ENCODE measurements around the gene DDX11. TPM values are rescaled to one million over a fixed set of nuclear protein-coding genes. Genes with fewer than 3 reads are reported as not detected.
"Not testable (repeated sequence)": the region's sequence is repeated elsewhere in the genome, so short reads cannot be mapped to it uniquely, and the experiment has no call there.

The DDX11 gene
- total RNA-seq, 1 donor from 2014 or later: 31.9 TPM

DNA sequence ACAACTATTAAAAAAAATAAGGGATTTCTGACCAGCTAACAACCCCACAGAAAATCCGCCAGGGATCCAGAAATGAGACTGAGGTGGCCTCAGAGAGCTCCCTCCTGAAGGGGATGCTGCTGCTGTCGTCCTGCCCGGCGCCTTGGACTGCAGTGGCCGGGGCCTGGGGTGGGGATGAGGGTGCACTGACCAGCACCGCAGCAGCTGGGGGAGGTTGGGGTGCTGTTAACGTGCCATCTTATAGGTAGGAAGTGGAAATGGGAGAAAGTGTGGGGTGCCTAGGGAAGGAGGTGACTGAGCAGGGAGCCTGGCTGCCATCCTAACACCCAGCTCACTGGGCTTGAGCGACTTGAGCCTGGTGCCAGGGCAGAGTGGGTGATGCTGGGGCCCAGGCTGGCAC, 32.0 kb downstream of the DDX11 start:
- DNase-seq: no peak
- H3K4me3 Mint-ChIP-seq (ENCODE audit: unreplicated experiment): no peak overlapping the region
- H3K27me3 Mint-ChIP-seq (ENCODE audit: unreplicated experiment): no peaks in the 10 kb centered on the region
- TF ChIP-seq, protein P1, sequence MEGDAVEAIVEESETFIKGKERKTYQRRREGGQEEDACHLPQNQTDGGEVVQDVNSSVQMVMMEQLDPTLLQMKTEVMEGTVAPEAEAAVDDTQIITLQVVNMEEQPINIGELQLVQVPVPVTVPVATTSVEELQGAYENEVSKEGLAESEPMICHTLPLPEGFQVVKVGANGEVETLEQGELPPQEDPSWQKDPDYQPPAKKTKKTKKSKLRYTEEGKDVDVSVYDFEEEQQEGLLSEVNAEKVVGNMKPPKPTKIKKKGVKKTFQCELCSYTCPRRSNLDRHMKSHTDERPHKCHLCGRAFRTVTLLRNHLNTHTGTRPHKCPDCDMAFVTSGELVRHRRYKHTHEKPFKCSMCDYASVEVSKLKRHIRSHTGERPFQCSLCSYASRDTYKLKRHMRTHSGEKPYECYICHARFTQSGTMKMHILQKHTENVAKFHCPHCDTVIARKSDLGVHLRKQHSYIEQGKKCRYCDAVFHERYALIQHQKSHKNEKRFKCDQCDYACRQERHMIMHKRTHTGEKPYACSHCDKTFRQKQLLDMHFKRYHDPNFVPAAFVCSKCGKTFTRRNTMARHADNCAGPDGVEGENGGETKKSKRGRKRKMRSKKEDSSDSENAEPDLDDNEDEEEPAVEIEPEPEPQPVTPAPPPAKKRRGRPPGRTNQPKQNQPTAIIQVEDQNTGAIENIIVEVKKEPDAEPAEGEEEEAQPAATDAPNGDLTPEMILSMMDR (IDR thresholded peaks at IDR 0.05; ENCODE audit: partially characterized antibody, unreplicated experiment): no peak
- no peaks in the 10 kb centered on the region for H3K4me1 Mint-ChIP-seq (ENCODE audit: low read depth, unreplicated experiment)
- H3K36me3 Mint-ChIP-seq (ENCODE audit: unreplicated experiment): no peaks in the 10 kb centered on the region
- H3K27ac Mint-ChIP-seq (ENCODE audit: unreplicated experiment): no peak overlapping the region
- H3K9me3 Mint-ChIP-seq (ENCODE audit: unreplicated experiment): no peaks in the 10 kb centered on the region

DNA sequence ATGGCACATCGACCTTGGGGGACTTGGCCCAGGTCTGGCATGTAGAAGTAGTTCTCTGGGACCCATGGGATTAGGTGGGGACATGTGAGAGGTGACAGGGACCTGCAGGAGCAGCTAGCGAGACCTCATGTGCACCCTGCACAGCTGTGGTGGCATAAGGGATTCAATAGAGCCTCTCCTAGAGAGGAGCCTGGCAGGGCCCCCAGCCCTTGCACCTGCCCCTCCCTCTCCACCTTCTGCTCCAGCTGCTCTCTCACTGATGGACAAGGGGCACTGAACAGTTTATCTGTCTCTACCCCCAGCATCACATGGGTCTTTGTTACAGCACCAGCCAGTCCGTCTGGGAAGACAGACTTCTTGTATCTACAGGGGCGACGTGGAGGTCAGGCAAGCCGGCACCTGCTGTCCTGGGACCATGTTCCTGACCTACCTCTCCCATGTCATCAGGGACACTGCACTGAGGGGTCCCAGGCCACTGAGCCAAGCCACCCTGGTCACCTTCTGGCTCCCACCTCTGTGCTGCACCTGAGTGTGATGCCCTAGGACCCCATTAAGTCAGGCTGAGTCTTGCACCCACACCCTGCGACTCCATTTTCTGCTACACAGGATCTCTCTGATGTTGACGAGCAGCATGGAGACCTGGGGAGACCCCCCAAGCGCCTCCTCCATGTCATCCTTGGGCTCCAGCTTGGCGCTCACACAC, 32.6 kb downstream of the DDX11 start:
- Mint-ChIP-seq H3K27me3 (ENCODE audit: unreplicated experiment) (no peaks in the 10 kb centered on the region), H3K4me3 (ENCODE audit: unreplicated experiment) (no peak overlapping the region), H3K4me1 (ENCODE audit: low read depth, unreplicated experiment) (no peaks in the 10 kb centered on the region), H3K36me3 (ENCODE audit: unreplicated experiment) (no peaks in the 10 kb centered on the region), H3K9me3 (ENCODE audit: unreplicated experiment) (no peaks in the 10 kb centered on the region), H3K27ac (ENCODE audit: unreplicated experiment) (no peak overlapping the region)
- TF ChIP-seq, protein P1 (IDR thresholded peaks at IDR 0.05; ENCODE audit: partially characterized antibody, unreplicated experiment): no peak
- no peak for DNase-seq

DNA sequence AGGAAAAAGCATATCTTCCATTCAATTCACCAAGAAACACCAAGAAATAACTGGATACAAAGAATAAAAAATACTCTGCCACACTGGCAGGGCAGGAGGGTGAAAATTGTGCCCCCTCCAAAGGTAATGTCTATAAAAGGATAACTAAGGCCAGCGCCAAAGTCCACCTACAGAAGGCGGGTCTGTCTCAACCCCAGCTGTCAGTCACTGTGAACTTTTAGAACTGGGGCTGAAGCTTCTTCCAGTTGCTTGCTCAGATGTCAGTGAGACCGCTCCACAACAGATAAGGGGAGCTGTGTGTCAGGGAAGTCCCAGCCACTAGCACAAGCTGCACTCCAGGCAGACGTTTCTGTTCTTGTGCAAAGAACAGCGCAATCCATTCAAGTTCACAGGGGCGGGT, 36.1 kb downstream of the DDX11 start:
- not testable (repeated sequence) for H3K4me3 Mint-ChIP-seq (ENCODE audit: unreplicated experiment); H3K36me3 Mint-ChIP-seq (ENCODE audit: unreplicated experiment); H3K4me1 Mint-ChIP-seq (ENCODE audit: low read depth, unreplicated experiment); H3K9me3 Mint-ChIP-seq (ENCODE audit: unreplicated experiment); H3K27me3 Mint-ChIP-seq (ENCODE audit: unreplicated experiment); DNase-seq; H3K27ac Mint-ChIP-seq (ENCODE audit: unreplicated experiment)

DNA sequence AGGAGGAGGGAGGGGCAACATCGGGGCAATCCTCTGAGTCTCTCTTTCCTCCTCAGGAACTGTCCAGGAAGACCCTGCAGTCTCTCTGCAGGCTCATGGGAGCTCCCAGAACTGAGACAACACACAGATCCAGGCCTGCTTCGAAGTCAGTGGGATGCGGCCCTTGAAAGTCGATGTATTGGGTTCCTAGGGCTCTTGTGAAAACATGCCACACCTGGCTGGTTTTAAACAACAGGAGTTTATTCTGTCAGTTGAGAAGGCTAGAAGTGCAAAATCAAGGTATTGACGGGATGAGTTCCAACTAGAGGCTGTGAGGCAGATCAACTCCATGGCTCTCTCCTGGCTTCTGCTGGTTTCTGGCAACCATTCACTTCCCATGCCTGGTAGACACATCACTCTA, 36.6 kb downstream of the DDX11 start:
- H3K27ac Mint-ChIP-seq (ENCODE audit: unreplicated experiment); H3K36me3 Mint-ChIP-seq (ENCODE audit: unreplicated experiment); H3K9me3 Mint-ChIP-seq (ENCODE audit: unreplicated experiment); DNase-seq; H3K27me3 Mint-ChIP-seq (ENCODE audit: unreplicated experiment); H3K4me3 Mint-ChIP-seq (ENCODE audit: unreplicated experiment); H3K4me1 Mint-ChIP-seq (ENCODE audit: low read depth, unreplicated experiment): not testable (repeated sequence)

DNA sequence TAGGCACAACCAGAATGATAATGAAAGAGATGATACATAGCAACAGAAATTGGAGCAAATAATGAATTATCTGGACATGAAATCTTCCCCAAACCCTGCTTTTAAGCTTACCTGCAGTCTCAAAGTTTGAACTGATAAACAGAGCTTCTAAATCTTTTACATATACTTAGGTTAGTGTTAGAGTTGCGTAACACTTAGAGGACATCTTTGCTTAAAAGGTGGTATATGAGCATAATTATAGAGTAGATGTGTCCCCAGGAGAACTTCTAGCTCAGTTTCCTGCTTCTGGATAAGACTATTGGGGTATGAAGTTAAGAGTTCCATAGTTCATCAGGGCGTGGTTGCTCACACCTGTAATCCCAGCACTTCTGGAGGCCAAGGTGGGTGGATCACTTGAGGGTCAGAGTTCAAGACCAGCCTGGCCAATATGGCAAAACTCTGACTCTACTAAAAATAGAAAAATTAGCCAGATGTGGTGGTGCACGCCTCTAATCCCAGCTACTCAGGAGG, 41.5 kb downstream of the DDX11 start:
- not testable (repeated sequence) for H3K9me3 Mint-ChIP-seq (ENCODE audit: unreplicated experiment); H3K4me3 Mint-ChIP-seq (ENCODE audit: unreplicated experiment); H3K36me3 Mint-ChIP-seq (ENCODE audit: unreplicated experiment); DNase-seq; H3K27ac Mint-ChIP-seq (ENCODE audit: unreplicated experiment); H3K27me3 Mint-ChIP-seq (ENCODE audit: unreplicated experiment); H3K4me1 Mint-ChIP-seq (ENCODE audit: low read depth, unreplicated experiment)

DNA sequence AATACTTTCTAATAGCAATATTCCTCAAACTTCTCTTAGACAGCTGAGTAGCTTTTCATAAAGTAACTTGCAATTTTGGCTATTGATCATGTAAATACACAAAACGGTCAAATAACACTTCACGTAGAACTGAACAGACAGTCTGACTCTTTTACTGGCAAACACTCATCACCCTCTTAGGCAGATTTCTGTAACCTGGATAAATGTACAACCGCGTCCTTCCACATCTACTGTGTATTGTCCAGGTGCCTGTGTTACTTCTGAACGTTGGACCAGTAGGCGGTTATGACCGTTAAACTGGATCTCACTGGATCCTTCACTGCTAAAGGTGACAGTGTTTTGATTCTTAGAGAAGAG, 43.2 kb downstream of the DDX11 start:
- DNase-seq; H3K36me3 Mint-ChIP-seq (ENCODE audit: unreplicated experiment); H3K4me1 Mint-ChIP-seq (ENCODE audit: low read depth, unreplicated experiment); H3K27me3 Mint-ChIP-seq (ENCODE audit: unreplicated experiment); H3K4me3 Mint-ChIP-seq (ENCODE audit: unreplicated experiment); H3K27ac Mint-ChIP-seq (ENCODE audit: unreplicated experiment); H3K9me3 Mint-ChIP-seq (ENCODE audit: unreplicated experiment): not testable (repeated sequence)

DNA sequence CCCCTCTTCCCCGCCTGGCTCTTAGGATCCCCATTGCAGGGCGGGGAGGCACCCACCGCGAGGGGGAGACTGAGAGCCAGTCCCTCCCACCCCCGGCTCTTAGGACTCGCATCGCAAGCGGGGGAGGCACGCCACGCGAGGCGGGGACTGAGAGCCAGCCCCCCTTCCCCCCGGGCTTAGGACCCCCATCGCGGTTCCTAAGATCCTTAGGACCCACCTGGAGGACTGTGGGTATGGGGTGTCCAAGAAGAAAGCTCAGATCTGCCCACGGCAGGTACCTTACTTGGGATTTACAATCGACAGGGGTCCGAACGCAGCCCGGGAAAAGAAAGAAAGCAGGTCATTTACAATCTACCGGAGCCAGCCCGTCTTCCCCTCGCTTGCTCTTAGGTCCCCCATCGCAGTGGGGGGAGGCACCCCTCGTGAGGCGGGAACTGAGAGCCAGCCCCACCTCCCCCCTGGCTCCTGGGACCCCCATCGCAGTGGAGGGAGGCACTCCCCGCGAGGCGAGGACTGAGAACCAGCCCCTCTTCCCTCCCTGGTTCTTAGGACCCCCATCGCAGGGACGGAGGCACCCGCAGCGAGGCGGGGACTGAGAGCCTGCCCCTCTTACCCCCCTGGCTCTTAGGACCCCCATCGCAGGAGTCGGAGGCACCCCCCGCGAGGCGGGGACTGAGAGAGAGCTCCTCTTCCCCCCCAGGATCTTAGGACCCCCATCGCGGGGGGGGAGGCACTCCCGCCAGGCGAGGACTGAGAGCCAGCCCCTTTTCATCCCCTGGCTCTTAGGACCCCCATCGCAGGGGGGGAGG, 43.7 kb downstream of the DDX11 start:
- Mint-ChIP-seq H3K4me1 (ENCODE audit: low read depth, unreplicated experiment) (no peaks in the 10 kb centered on the region), H3K36me3 (ENCODE audit: unreplicated experiment) (no peaks in the 10 kb centered on the region), H3K27me3 (ENCODE audit: unreplicated experiment) (peaks cover 3% of the 10 kb centered on the region), H3K4me3 (ENCODE audit: unreplicated experiment) (peak overlapping the region; percentile 74), H3K27ac (ENCODE audit: unreplicated experiment) (no peak overlapping the region), H3K9me3 (ENCODE audit: unreplicated experiment) (no peaks in the 10 kb centered on the region)
- DNase-seq: peak; percentile 65
- TF ChIP-seq, protein P1 (IDR thresholded peaks at IDR 0.05; ENCODE audit: partially characterized antibody, unreplicated experiment): peak; percentile 42
